ENCODE data around the gene PRKACA. TPM values are rescaled to one million over a fixed set of nuclear protein-coding genes. Genes with fewer than 3 reads are reported as not detected.

PRKACA gene
- total RNA-seq, 1 experiment from 2014 or later, result 56.7 TPM

DNA sequence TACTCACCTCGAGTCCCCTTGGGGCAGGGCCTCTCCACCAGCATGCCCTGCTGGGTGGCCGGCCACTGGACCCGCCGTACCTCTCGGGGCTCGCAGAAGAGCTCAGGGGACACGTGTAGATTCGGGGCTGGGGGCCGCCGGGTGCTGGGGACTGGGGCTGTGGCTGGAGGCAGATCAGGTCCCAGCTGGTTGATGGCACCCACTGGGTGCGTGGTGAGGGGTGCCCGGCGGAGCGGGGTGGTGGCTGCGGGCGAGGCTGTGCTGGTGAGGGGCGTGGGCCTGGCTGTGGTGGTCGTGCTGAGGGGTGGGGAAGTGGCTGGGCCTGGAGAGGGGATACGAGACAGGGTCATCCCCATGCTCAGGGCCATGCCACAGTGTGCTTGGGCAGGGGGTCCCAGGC is 43.7 kb upstream of the PRKACA start:
- Histone ChIP-seq H3K4me1 (ENCODE audit: insufficient read depth, low read length, poor library complexity, severe bottlenecking) (peaks cover 26% of the 10 kb centered on the region), H3K27ac (ENCODE audit: low read depth, low read length, poor library complexity, severe bottlenecking) (no peak overlapping the region), H3K9me3 (ENCODE audit: low read depth, low read length, poor library complexity, severe bottlenecking) (no peaks in the 10 kb centered on the region), H3K4me3 (ENCODE audit: low read depth, low read length, poor library complexity, severe bottlenecking) (no peak overlapping the region), H3K36me3 (ENCODE audit: insufficient read depth, low read length, poor library complexity, severe bottlenecking) (peaks cover 40% of the 10 kb centered on the region), H3K27me3 (replicated peaks; ENCODE audit: insufficient read depth, low read depth, low read length, poor library complexity) (no peaks in the 10 kb centered on the region)
- intact Hi-C loops (cut with micrococcal nuclease; ENCODE audit: unreplicated experiment), result no loop called here
- ChIA-PET POLR2A (ENCODE audit: low non-redundant PET) (no interaction called here), CTCF (no interaction called here)
- TF ChIP-seq, protein P1, sequence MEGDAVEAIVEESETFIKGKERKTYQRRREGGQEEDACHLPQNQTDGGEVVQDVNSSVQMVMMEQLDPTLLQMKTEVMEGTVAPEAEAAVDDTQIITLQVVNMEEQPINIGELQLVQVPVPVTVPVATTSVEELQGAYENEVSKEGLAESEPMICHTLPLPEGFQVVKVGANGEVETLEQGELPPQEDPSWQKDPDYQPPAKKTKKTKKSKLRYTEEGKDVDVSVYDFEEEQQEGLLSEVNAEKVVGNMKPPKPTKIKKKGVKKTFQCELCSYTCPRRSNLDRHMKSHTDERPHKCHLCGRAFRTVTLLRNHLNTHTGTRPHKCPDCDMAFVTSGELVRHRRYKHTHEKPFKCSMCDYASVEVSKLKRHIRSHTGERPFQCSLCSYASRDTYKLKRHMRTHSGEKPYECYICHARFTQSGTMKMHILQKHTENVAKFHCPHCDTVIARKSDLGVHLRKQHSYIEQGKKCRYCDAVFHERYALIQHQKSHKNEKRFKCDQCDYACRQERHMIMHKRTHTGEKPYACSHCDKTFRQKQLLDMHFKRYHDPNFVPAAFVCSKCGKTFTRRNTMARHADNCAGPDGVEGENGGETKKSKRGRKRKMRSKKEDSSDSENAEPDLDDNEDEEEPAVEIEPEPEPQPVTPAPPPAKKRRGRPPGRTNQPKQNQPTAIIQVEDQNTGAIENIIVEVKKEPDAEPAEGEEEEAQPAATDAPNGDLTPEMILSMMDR (conservative IDR thresholded peaks at IDR 0.05; ENCODE audit: low read depth, low read length), result no peak
- TF ChIP-seq EZH2 (IDR thresholded peaks at IDR 0.05; ENCODE audit: borderline replicate concordance, low read depth, low read length, poor library complexity, severe bottlenecking), result no peak
- BruUV-seq (replicated peaks), result no TSS peak
- no peak for DNase-seq (ENCODE audit: low spot score)

DNA sequence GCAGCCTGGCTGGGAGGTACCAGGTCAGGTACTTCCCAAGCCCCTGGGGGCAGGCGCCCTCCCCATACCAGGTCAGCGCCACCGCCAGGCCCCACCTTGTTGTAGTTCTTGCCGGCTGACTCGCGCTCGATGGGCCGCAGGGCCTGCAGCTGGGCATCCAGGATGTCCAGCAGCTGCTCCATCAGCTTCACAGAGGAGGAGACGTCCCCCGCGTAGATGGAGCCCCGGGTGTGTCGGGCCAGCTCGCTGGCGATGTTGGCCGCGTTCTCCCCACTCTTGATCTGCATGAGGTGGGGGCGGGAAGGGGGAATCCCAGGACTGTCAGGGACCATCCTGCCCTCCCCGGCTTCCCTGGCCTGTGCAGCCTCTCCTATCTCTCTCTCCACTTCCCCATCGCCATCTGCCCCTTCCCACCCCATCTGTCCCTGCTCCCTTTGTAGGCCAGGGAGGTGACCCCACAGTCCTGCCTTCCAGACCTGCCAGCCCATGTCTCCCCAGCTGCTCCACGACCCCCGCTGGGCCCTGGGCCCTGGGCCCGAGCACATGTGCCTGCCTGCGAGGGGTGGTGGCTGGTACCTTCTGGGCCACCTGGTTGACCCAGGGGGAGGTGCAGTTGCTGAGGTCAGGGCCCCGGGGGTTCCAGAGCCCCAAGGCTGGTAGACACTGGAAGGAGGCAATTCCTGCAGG is 42.6 kb upstream of the PRKACA start:
- TF ChIP-seq, protein P1 (conservative IDR thresholded peaks at IDR 0.05; ENCODE audit: low read depth, low read length), result no peak
- no peak for TF ChIP-seq EZH2 (IDR thresholded peaks at IDR 0.05; ENCODE audit: borderline replicate concordance, low read depth, low read length, poor library complexity, severe bottlenecking)
- no peak overlapping the region for H3K4me3 ChIP-seq (ENCODE audit: low read depth, low read length, poor library complexity, severe bottlenecking)

GRCh38 chr19:14159059-14159458 is 41.5 kb upstream of the PRKACA start:
- H3K9me3 ChIP-seq (ENCODE audit: low read depth, low read length, poor library complexity, severe bottlenecking), result no peaks in the 10 kb centered on the region
- H3K27ac ChIP-seq (ENCODE audit: low read depth, low read length, poor library complexity, severe bottlenecking), result no peak overlapping the region
- CTCF ChIA-PET, result no interaction called here
- TF ChIP-seq EZH2 (IDR thresholded peaks at IDR 0.05; ENCODE audit: borderline replicate concordance, low read depth, low read length, poor library complexity, severe bottlenecking), result no peak
- intact Hi-C loops (cut with micrococcal nuclease; ENCODE audit: unreplicated experiment), result no loop called here
- BruUV-seq (replicated peaks), result no TSS peak
- peaks cover 12% of the 10 kb centered on the region for H3K4me1 ChIP-seq (ENCODE audit: insufficient read depth, low read length, poor library complexity, severe bottlenecking)
- POLR2A ChIA-PET (ENCODE audit: low non-redundant PET), result no interaction called here
- peaks cover 55% of the 10 kb centered on the region for H3K36me3 ChIP-seq (ENCODE audit: insufficient read depth, low read length, poor library complexity, severe bottlenecking)
- no peaks in the 10 kb centered on the region for H3K27me3 ChIP-seq (replicated peaks; ENCODE audit: insufficient read depth, low read depth, low read length, poor library complexity)
- DNase-seq (ENCODE audit: low spot score), result no peak
- no peak overlapping the region for H3K4me3 ChIP-seq (ENCODE audit: low read depth, low read length, poor library complexity, severe bottlenecking)

More for the DNA sequence above, 42.6 kb upstream of the PRKACA start:
- Histone ChIP-seq H3K9me3 (ENCODE audit: low read depth, low read length, poor library complexity, severe bottlenecking) (no peaks in the 10 kb centered on the region), H3K4me1 (ENCODE audit: insufficient read depth, low read length, poor library complexity, severe bottlenecking) (peaks cover 21% of the 10 kb centered on the region), H3K27ac (ENCODE audit: low read depth, low read length, poor library complexity, severe bottlenecking) (no peak overlapping the region), H3K27me3 (replicated peaks; ENCODE audit: insufficient read depth, low read depth, low read length, poor library complexity) (no peaks in the 10 kb centered on the region), H3K36me3 (ENCODE audit: insufficient read depth, low read length, poor library complexity, severe bottlenecking) (peaks cover 50% of the 10 kb centered on the region)
- intact Hi-C loops (cut with micrococcal nuclease; ENCODE audit: unreplicated experiment), result no loop called here
- CTCF ChIA-PET, result no interaction called here
- POLR2A ChIA-PET (ENCODE audit: low non-redundant PET), result no interaction called here
- no TSS peak for BruUV-seq (replicated peaks)
- DNase-seq (ENCODE audit: low spot score), result no peak

Measured in A673 (cell line).